GM06990 (cell line): ENCODE measurements around the gene CRKL.

Experiments
- DNase-seq: peaks from one replicate; pipeline ENCODE4 v3.0.0-alpha.2; 2011; ENCODE audit not compliant: insufficient read length; ENCODE audit errors: extremely low read depth
- H3K27me3 ChIP-seq: replicated peaks from 2 replicates; pipeline ENCODE4 v1.6.0; 2011; ENCODE audit warnings: low read length; ENCODE audit not compliant: control insufficient read depth, insufficient read depth
- H3K36me3 ChIP-seq: 2 replicates; pipeline ENCODE4 v1.5.1; 2011; ENCODE audit warnings: low read length; ENCODE audit not compliant: control insufficient read depth, insufficient read depth
- H3K4me3 ChIP-seq: replicated peaks from 2 replicates; pipeline ENCODE4 v1.5.1; 2011; ENCODE audit warnings: low read depth, mild to moderate bottlenecking, control low read depth, low read length
- TF ChIP-seq, protein P1 (sequence below): IDR thresholded peaks from 2 replicates; pipeline ENCODE4 v1.5.1; 2011; ENCODE audit warnings: low read length, control low read depth, mild to moderate bottlenecking, inconsistent platforms; ENCODE audit not compliant: insufficient read depth, poor library complexity, severe bottlenecking

CRKL gene

DNA sequence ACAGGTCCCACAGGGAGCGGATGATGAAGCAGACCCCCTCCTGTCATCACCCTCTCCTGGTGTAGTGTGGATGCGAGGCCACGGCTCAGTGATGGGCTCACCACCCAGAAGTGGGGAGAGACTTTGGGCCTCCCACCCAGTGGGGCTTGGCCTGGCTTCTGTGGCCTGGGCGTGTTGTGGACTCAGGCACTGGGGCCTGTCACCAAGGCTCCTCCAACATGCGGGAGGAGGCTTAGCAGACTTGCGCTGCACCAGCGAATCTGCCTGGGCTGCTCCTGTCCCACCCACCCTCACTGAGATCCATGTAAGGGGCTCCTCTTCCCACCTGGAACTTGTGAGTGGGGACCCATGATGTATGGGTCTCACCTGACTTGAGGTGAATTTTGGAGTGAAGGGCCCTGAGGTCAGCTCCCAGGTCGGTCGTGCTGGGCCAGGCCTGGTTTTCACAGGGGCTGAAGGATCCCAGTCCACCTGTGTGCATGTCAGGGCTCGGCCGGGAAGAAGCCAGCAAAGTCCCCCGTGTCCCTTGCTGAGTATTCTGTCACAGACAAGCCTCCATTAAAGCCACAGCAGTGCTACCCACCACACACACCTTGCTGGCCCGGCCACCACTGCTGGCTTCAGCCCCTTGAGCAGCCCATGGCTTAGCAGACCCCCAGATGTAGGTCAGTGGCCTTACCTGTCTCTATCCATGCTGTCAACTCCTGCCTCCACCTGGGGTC lies 80.5 kb downstream of the CRKL start:
- TF ChIP-seq, protein P1, sequence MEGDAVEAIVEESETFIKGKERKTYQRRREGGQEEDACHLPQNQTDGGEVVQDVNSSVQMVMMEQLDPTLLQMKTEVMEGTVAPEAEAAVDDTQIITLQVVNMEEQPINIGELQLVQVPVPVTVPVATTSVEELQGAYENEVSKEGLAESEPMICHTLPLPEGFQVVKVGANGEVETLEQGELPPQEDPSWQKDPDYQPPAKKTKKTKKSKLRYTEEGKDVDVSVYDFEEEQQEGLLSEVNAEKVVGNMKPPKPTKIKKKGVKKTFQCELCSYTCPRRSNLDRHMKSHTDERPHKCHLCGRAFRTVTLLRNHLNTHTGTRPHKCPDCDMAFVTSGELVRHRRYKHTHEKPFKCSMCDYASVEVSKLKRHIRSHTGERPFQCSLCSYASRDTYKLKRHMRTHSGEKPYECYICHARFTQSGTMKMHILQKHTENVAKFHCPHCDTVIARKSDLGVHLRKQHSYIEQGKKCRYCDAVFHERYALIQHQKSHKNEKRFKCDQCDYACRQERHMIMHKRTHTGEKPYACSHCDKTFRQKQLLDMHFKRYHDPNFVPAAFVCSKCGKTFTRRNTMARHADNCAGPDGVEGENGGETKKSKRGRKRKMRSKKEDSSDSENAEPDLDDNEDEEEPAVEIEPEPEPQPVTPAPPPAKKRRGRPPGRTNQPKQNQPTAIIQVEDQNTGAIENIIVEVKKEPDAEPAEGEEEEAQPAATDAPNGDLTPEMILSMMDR = no peak
- no peak for DNase-seq
- no peaks in the 10 kb centered on the region for H3K27me3 ChIP-seq
- no peak overlapping the region for H3K4me3 ChIP-seq
- peaks cover 33% of the 10 kb centered on the region for H3K36me3 ChIP-seq

- Histone ChIP-seq H3K27me3 (no peaks in the 10 kb centered on the region), H3K4me3 (no peak overlapping the region), H3K36me3 (peaks cover 26% of the 10 kb centered on the region)
- TF ChIP-seq, protein P1 = no peak
- DNase-seq = no peak
Observed at GRCh38 chr22:20998411-20999336, 81.5 kb downstream of the CRKL start.

- Histone ChIP-seq H3K36me3 (peaks cover 24% of the 10 kb centered on the region), H3K4me3 (no peak overlapping the region; the same call in 1 of the 2 replicates), H3K27me3 (no peaks in the 10 kb centered on the region)
- TF ChIP-seq, protein P1 = no peak
- DNase-seq = no peak
Observed at GRCh38 chr22:20999350-21000206, 82.4 kb downstream of the CRKL start.

GRCh38 chr22:21000207-21000986 lies 83.2 kb downstream of the CRKL start:
- peaks cover 24% of the 10 kb centered on the region for H3K36me3 ChIP-seq
- no peak for DNase-seq

More at GRCh38 chr22:21000207-21000986, 83.2 kb downstream of the CRKL start:
- H3K27me3 ChIP-seq = no peaks in the 10 kb centered on the region
- TF ChIP-seq, protein P1 = no peak
- peak overlapping the region; percentile 81 for H3K4me3 ChIP-seq
